Daoy (cell line): ENCODE measurements around the gene TOMM5. TPM values are rescaled to one million over a fixed set of nuclear protein-coding genes. Genes with fewer than 3 reads are reported as not detected.
"Not testable (repeated sequence)": the region's sequence is repeated elsewhere in the genome, so short reads cannot be mapped to it uniquely, and the experiment has no call there.

Experiments
- DNase-seq: peaks from one replicate; pipeline ENCODE4 v3.0.0-alpha.2; 2015; ENCODE audit warnings: low read depth
- total RNA-seq: library from RNA; depleted of rRNA; stranded (reverse); fragments of >200 nt; shearing (Covaris generic); gene quantifications from 2 replicates; pipeline ENCODE4 v1.2.3, GENCODE V29; 2014

Gene TOMM5
- total RNA-seq, 1 experiment from 2014 or later, result 562 TPM

DNA sequence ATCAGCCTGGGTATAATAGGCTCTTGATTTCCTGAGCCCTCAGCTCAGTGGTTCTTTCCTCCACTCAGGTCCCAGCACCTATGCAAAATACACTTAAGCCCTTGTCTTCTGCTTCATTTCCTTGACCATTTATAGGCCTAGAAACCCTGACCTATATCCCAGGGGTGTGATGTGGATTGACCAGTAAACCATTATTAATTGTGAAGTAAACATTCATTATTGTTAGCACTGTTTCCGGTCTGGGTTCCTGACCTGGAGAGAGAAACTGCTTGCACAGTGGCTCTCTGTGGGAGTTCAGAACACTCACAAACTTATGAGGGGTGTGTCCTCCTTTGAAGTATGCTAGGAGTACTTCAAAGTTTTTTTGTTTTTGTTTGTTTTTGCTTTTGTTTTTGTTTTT is 19.6 kb upstream of the TOMM5 start:
- DNase-seq, result no peak

GRCh38 chr9:37611014-37611413 is 18.6 kb upstream of the TOMM5 start:
- DNase-seq, result no peak

DNA sequence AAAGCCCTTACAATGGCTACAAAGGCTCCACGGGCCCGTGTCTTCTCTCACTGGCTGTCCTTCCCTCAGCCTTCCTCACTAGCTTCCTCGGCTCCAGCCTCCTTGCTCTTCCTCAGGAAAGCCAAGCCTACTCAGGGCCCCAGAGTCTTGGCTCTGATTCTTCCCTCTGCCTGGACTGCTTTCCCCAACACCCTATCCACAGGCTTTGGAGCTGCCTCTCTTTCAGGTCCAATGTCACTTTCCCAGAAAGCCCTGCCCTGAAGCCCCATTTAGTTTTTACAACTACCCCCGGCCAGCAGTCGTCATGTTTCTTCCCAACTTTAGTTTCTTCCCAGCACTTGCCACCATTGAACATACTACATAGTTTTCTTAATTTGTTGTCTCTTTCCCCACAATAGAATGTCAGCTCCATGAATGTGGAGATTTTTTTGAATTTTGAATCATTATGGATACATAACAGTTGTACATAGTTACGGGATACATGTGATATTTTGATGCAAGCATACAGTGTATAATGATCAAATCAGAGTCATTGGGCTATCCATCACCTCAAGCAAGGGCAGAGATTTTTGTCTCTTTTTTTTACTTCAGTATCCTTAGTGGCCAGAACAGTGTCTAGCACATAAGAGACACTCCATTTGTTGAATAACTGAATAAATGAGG is 17.5 kb upstream of the TOMM5 start:
- no peak for DNase-seq

DNA sequence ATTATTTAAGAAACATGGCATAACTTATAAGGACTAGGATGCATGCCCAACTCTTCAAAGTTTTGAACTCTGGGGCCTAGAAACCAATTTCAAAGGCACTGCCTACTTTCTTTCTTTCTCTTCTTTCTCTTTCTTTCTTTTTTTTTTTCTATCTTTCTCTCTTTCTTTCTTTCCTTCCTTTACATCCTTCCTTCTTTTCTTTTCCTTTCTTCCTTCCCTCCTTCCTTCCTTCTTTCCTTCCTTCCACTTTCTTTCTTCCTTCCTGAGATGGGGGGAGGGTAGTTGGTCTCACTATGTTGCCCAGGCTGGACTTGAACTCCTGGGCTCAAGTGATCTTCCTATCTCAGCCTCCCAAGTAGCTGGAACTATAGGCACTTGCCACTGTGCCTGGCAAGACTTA is 15.9 kb upstream of the TOMM5 start:
- DNase-seq, result no peak

DNA sequence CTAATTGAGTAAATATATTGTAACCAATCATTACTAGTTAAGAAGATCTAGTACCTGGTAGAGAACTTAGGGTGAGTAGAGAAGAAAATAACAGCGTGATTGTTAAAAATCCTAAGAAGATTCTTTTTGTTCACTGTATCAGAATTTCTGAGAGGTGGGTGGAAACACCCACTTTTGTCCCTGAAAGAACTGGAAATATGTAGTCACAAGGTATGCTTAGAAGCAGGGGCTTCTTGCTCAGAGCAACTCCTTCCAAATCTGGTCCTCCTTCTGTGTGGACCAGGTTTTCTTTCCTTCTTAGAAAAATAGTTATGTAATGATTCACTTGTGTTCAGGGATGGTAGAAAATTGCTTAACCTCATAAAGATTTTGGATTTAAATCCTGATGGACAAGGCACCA is 11.9 kb upstream of the TOMM5 start:
- no peak for DNase-seq

DNA sequence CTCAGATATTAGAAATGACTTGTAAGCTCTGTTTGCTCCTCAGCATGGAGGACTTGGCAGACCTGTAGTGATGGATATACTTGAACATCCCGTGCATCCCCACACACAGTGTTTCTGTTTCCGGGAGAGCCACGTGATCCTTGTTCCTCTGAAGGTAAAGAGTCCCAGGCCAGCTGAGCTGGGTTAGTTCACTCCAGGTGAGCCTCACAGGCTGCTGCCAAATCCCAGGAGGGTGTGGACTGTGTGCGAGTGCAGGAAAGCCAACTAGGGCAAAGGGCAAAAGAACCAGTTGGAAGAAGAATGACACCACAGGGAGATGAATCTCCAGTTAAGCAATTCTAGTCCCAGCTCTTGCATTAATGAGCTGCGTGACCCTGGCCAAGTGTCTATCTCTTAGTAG is 10.4 kb upstream of the TOMM5 start:
- peak; percentile 17 for DNase-seq

DNA sequence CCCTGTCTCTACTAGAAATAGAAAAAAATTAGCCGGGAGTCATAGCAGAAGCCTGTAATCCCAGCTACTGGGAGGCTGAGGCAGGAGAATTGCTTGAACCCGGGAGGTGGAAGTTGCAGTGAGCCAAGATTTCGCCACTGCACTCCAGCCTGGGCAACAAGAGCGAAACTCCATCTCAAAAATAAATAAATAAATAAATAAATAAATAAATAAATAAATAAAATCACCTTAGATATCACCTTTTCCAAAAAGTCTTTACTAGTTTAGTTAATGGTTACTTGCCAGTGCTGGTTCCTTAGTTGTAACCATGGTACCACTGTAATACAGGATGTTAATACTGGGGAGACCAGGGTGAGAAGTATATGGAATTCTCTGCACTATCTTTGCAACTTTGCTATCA is 9.7 kb upstream of the TOMM5 start:
- not testable (repeated sequence) for DNase-seq

DNA sequence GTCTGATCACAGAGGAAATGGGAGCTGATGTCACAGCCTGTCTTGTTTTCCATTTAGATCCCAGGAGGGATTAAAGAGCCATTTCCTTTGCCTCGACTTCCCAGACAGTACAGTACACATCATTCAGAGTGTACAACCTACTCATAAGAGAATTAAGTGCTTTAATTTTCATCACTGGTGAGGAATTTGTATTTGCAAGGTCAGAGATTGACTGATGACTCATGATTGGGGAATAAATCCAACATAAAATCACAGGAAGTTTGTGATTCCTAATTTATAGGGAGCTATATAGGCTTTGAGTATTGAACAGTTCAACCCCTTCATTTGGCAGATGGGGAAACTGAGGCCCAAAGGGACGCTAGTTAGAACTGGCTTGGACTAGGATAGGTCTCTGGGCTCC is 4.1 kb upstream of the TOMM5 start:
- no peak for DNase-seq

DNA sequence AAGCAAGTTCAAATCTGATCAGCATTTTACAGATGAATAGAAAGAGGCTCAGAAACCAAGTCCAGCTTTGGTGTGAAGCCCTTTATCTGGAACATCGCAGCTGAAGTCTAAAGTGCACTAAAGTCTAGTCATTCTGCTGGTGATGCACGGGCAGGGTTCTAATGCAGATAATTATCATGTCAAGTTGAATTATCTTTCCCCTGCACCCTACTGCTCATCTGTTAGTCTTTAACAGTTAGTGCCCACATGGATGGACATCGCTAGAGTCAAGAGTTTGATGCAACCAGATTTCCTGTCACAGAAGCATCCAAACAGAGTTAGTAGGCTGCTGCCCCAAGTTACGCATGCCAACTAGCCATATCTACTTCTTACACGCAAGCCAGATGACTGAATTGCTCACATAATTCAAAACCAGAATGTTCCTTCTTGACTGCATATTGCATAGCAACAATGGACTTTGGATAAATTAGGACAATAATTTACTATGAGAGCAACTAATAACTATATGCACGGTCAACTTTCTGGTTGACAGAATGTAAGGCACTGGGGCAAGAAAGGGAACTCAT is 1.6 kb upstream of the TOMM5 start:
- DNase-seq, result no peak

- no peak for DNase-seq
Observed at GRCh38 chr9:37587521-37587920, 4.9 kb downstream of the TOMM5 start.

DNA sequence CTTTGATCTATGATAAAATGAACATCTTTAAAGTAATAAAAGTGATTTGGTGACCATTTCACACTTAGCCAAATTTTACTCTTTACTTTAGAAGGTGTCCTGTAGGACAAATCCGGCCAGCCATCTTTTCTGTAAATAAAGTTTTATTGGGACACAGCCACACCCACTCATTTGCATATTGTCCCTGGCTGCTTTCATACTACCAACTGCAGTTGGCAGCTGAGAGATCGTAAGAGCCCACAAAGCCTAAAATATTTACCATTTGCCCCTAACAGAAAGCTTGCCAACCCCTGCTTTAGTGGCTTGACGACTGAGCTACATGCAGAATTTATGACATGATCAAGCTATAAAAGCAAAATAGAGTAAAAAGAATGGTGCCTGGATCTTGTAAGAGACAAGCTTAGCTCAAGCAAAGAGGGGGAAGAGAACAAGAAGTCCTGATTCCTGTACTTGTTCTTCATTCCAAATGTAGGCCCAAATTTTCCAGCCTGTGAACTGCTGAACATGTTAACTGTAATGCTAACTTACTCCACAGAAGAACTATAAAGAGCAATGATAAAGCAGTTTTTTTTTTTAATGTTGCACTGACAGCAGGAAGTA is 8.8 kb downstream of the TOMM5 start:
- DNase-seq, result no peak

DNA sequence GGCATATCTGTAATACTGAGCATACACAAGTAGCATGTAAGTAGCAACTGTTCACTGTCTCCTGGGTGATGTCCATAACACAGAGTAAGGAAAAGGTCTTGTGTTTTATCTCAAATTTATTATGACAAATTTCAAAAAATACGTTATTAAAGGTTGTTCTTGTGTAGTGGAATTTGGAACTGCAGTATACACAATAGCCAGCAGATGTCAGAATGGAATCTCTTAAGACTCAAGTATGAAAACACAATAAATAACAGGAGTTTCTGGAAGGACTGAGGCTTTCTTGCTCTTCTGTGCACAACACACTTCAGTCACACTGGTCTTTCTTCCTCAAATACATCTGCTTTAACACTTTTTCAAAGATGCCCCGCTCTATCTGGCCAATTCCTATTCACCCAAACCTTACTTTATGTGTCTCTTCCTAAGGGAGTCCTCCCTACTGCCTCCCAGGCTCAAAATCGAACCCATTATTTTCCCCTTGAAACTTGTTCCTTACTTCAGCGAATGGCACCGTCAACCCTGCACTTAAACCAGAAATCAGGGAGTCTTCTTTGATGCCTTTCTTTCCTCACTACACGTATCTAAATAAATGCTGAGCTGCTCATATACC is 9.7 kb downstream of the TOMM5 start:
- DNase-seq, result peak; percentile 37

DNA sequence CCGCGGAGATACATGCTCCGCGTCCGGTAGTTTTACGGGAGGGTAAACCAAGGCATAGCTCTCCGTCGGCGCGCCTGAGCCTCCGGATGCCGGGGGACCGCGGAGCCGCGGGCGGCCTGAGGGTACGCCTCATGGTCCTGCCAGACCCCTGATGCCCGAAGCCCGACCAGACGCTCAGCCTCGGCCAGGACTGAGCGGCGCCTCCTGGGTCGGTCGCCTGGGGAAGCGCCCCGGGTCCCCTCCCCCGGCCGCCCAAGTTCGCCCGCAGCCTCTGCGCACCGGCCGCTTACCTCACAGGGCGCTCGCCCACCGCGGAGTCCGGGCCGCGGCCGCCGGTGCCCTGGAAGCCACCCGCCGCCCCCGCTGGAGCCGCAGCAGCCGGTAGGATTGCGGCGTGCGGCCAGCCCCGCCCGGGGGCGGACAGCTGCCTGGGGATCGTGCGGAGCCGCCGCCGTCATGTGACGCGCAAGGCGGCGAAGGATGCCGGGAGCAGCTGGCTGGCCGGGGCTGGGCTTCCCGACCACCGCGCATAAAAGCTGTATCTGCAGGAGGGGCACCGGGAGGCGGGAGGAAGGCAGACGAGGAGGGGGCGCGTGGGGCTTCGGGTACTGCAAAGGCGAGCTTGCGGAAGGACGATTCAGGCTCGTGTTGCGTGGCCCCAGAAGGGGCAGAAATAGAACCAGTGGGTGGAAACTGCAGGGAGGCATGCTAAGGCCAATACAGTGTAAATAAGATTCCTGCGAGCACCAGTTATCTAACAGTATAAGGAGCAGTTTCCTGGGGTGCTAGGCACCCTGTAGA is 16.3 kb downstream of the TOMM5 start, which contains the start of gene FBXO10:
FBXO10 (minus strand) TSS at position 460 of the 801 bp plus-strand sequence. CDS start 34,612 bp downstream, outside the sequence.
- peak; percentile 75 for DNase-seq

DNA sequence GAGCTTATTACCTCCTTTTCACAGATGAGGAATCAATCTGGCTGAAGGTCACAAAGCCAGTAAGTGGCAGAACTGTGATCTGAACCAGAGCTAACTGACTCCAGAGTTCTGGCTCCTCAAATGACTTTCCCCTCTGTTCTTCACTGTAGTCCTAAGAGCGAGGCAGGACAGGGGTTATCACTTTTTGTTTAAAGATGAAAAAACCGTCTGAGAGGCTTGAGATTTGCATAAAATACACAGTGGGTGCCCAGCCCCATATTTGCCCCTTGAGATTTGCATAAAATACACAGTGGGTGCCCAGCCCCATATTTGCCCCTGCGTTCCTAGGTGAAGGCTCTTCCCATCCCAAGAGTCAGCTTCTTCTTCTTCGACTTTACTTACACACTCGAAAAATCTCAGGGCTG is 16.9 kb downstream of the TOMM5 start:
- no peak for DNase-seq

- peak; percentile 44 for DNase-seq
Observed at GRCh38 chr9:37575001-37575400, 17.4 kb downstream of the TOMM5 start.

DNA sequence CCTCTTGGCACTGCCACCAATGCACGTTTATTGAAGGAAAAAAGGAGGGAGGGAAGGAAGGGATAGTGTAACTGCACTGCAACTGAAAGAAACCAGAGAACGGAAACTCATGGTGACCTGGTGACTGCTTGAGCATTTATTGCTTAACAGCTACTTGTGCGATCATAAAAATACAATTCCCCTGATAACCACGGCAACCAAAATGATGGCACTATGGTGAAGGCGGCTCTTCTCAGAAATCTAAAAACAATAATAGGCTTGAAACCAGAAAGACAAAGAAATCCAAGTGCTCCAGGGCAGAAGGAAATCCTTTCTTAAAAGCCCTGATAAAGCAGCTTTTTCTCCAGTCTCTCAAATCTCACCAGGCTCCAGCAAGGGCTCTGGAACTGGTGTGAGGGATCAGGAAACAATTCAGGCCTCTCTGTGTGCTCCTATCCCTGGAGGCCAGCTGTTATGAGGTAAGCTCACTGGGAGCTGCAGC is 18.1 kb downstream of the TOMM5 start:
- no peak for DNase-seq

- no peak for DNase-seq
Observed at GRCh38 chr9:37571282-37571681, 21.1 kb downstream of the TOMM5 start.

- no peak for DNase-seq
Observed at GRCh38 chr9:37566716-37567115, 25.7 kb downstream of the TOMM5 start.

DNA sequence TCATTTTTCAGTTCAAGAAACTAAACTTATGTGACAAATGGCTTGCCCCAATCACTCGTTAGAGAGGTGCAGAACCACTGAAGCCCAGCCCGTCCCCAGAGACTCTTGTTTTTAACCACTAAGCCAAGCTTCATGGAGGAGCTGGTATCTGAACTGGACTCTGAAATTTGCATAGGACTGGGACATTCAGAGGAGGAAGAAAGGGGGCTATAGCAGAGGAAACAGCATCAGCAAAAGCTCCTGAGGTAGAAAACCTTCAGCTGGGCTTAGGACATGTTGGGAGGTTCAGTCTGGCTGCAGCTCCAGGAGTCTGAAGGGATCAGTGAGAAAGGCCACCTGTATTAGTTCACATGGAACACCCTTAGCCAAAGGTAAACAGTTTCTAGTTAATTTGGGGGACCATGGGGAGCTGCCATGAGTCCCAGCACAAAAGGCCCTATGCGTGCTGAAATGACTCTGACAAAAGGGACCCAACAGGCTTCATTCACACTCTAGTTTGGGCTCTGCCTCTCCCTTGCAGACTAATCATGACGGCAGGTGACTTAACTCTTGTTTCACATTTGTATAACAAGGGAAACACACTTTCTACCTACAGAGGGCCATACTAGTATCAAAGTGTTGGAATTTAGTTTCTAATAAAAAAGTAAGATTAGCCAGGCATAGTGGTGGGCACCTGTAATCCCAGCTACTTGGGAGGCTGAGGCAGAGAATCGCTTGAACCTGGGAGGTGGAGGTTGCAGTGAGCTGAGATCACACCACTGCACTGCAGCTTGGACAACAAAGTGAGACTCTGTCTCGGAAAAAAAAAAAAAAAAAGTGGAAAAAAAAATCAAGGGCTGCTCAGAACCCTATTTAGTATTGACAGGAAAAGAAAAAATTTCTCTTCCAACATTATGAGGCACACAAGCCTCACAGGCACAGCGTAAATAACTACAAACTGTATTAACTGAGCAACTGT is 26.5 kb downstream of the TOMM5 start:
- no peak for DNase-seq

- DNase-seq, result no peak
Observed at GRCh38 chr9:37564916-37565315, 27.5 kb downstream of the TOMM5 start.
